Measurements from ENCODE around the gene C2orf76.

- TF ChIP-seq, protein P1, sequence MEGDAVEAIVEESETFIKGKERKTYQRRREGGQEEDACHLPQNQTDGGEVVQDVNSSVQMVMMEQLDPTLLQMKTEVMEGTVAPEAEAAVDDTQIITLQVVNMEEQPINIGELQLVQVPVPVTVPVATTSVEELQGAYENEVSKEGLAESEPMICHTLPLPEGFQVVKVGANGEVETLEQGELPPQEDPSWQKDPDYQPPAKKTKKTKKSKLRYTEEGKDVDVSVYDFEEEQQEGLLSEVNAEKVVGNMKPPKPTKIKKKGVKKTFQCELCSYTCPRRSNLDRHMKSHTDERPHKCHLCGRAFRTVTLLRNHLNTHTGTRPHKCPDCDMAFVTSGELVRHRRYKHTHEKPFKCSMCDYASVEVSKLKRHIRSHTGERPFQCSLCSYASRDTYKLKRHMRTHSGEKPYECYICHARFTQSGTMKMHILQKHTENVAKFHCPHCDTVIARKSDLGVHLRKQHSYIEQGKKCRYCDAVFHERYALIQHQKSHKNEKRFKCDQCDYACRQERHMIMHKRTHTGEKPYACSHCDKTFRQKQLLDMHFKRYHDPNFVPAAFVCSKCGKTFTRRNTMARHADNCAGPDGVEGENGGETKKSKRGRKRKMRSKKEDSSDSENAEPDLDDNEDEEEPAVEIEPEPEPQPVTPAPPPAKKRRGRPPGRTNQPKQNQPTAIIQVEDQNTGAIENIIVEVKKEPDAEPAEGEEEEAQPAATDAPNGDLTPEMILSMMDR (IDR thresholded peaks at IDR 0.05) = no peak
- no peak for TF ChIP-seq POLR2AphosphoS5 (IDR thresholded peaks at IDR 0.05)
These were observed 28.9 kb downstream of the C2orf76 start for GRCh38 chr2:119337749-119338148.
